Smooth muscle cell of the pulmonary artery (primary cell): ENCODE data around the gene ALG1L2. TPM values are rescaled to one million over a fixed set of nuclear protein-coding genes. Genes with fewer than 3 reads are reported as not detected.

ENCODE experiments used
- total RNA-seq: library from RNA; depleted of rRNA; stranded (reverse); fragments of >200 nt; gene quantifications from 2 replicates; pipeline ENCODE4 v1.2.3, GENCODE V29; 2014

ALG1L2 gene, protein sequence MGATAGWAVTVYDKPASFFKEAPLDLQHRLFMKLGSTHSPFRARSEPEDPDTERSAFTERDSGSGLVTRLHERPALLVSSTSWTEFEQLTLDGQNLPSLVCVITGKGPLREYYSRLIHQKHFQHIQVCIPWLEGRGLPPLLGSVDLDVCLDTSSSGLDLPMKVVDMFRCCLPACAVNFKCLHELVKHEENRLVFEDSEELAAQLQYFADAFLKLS
- not detected in 2 replicates for total RNA-seq

DNA sequence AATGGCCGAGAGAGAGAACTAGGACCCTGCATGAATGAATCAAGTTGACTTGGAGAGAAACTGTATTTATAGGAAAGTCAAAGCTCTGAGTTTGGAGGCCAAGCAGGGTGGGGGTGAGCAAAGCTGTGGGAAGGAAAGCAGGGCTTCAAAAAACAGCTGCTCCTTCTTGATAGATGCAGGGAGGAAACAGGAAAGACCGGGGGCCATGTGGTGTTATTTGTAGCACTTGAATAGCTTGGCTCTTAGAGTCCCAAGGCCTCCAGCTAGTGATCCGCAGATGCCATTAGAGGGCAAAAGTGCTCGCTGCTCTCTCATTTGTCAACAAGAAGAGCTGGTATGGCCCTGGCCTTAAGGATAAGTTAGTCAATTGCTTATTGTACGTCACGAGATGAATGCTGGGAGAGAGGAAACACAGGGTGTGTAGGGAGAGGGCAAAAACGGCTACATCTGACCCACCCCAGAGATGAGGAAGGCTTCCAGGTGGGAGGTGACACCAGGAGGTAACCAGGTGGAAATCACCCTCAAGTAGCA lies at the start of gene ALG1L2:
Gene ALG1L2 (plus strand): TSS at position 481 of the 531 bp plus-strand sequence. CDS start 186 bp downstream, outside the sequence.

Other genes with a start within 250 kb of the ALG1L2 start
- 18.1 and 27.3 TPM in 2 replicates for gene TMCC1, start 188.1 kb upstream of the ALG1L2 start, total RNA-seq
- gene TRH, start 107.1 kb upstream of the ALG1L2 start, total RNA-seq, result 0.10 and 0.20 TPM in 2 replicates